Sigmoid colon (tissue), 3 donors: ENCODE data around the gene IDI1.

Source experiments
- CTCF ChIP-seq, 4 experiments: fragments of 450-650 bp in 3 of 4; fragments of 200-600 bp in 1 of 4; IDR thresholded peaks; one replicate each; pipeline ENCODE4 v1.5.1; 2016 to 2019; ENCODE audit warnings: antibody characterized with exemption in 4 of 4, mild to moderate bottlenecking in 3 of 4, moderate library complexity in 2 of 4
- POLR2A ChIP-seq, 2 donors: fragments of 450-650 bp; IDR thresholded peaks; one replicate each; pipeline ENCODE4 v1.6.1; 2016; ENCODE audit warnings: antibody characterized with exemption in 2 of 2, mild to moderate bottlenecking in 2 of 2, moderate library complexity in 2 of 2

GRCh38 chr10:1090696-1091095, 41.8 kb upstream of the IDI1 start:
- TF ChIP-seq CTCF (IDR thresholded peaks at IDR 0.05) (no peak), POLR2A (IDR thresholded peaks at IDR 0.05) (no peak)
